HG03457 (cell line): ENCODE measurements around the gene ATAD3C.
"Not testable (repeated sequence)": the region's sequence is repeated elsewhere in the genome, so short reads cannot be mapped to it uniquely, and the experiment has no call there.

Experiments used
- ATAC-seq: cut with Tn5 transposase; IDR thresholded peaks from one replicate; pipeline ENCODE4 v1.9.1; 2021; ENCODE audit warnings: moderate number of reproducible peaks; ENCODE audit not compliant: unreplicated experiment

Gene ATAD3C

DNA sequence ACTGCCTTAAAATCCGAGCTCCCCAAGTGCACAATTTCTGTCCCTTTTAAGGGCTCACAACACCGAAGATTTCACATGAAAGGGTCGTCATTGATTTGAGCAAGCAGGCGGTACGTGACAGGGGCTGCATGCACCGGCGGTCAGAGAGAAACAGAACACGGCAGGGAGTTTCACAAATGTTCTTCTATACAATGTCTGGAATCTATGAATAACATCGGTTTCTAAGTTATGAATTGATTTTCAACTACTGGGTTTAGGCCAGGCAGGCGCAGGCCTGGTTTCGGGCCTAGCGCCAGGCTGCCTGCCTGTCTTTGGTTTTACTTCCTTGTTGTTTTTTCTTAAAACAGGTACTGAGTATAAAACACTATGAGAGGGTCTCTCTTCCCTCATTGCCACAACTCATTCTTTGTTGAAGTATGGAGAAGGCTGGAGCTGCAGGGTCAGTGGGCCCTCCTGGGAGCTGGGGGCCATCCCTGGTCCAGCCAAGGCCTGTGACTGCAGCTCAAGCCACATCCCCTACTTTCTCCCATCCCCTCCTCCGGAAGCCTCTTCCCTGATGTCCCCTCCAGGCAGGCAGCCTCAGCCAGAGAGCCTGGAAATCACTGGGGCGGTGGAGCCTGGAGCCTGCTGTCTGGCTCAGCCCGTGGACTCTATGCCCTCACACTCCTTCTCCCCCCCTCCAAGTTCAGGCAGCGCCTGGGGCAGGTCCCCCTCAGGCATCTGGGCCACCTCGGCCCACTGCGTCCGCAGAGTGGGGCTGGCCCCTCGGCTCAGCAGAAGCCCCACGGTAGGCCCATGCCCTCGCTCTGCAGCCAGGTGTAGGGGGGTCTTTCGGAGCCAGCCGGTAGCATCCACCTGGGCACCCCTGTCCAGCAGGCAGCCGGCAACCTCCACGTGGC, 30.8 kb upstream of the ATAD3C start:
- ATAC-seq: no peak

DNA sequence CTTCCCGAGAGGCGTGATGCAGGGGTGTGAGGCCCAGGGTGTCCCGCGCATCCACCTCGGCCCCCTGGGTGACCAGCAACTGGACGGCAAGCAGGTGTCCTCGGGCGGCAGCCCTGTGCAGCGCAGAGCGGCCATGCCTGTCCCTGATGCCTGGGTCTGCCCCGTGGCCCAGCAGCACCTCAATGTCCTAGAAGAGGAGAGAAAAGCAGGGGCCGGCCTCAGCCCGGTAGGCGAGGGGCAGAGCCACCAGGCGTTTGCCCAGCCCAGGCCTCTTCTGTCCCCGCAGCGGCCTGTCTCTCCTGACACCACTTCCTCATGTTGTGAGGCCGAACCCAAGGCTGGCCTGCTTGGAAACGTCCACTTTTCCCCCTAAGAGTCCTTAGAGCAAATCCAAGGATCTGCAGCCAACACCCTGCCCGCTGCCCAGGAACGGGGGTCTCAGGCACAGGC, 30.1 kb upstream of the ATAD3C start:
- no peak for ATAC-seq

DNA sequence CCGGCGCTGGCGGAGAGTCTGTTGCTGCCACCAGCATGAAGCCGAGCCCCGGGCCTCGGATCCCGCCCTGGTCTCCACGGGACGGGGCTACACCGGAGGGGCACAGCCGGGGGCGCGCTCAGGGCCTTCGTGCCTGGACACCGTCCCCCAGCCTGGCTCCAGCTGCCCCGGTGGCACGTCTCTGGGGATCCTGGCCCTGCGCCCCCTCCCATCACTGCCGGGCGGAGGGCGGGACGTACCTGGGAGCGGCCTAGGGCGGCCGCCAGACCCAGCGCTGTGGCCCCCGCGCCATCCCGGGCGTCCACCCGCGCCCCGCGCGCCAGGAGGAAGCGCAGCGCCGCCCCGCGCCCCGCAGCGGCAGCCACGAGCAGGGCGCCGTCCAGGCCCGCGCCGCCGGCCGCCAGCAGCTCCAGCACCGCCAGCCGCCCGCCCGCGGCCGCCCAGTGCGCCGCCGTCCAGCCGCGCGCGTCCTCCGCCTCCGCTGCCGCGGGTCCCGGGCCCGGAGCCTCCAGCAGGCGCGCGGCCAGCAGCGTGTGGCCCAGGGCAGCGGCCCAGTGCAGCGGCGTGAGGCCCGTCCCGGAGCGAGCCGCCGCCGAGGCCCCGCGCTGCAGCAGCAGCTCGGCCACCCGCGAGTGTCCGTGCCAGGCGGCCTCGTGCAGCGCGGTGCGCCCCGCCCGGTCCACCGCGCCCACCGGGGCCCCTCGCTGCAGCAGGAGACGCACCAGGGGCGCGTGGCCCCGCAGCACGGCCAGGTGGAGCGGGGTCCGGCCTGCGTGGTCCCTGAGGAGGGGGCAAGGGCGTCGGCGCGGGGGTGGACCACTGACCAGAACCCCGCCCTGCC, 29.5 kb upstream of the ATAD3C start:
- ATAC-seq: no peak

DNA sequence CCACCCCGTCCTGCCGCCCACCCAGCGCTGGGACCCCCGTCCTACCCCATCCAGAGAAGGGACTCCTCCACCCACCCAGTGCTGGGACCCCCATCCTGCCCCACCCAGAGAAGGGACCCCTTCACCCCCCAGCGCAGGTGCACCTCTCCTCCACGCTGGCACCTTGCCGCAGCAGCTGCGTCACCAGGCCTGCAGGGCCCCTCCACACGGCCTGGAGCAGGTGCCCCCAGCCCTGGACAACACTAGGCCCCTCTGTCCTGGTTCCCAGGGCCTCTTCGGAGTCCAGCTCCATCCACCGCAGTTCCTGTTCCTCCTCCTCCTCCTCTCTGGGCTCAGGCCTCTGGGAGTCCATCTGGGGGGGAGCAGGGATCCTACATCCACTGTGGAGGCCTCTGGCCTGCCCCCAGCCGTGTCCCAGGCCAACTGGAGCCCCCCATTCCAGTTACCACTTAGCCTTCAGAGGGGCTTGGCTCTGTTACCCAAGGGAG, 28.8 kb upstream of the ATAD3C start:
- ATAC-seq: no peak

DNA sequence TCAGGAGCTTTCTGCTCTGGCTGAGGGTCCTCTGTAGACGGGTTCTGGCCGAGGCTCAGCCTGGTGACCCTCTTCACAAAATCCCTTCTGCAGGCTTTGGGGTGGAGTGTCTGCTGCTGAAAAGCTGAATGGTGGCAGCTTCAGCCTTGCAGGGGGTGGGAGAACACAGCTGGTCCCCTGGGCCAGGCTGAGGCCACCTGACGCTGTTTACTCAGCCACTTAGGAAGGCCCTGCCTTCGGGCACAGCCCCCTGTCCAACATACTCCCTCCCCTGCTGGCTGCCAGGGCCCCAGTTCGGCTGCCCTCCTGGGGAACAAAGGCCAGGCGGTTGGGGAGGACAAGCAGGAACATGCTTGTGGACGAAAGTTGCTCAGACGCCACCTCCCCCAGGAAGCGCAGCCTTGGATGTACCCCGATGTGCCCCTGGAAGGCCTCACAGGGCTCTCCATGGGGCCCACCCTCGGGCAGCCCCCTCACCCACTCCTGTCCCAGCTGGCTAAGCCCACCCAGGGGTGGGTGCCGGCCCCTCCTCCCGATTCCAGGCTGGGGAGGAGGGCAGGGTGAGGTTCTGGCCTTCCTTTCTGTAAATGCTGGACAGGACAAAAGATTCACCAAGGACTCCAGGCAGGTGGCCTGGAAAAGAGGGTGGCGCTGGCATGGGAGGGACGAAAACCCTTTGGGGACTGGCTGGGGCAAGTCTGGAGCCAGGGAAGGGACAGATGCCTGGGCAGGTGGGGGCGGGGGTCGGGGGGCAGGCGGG, 28.2 kb upstream of the ATAD3C start, which contains the start of gene ANKRD65:
Gene ANKRD65, minus strand, starts transcription at position 130 of the 760 bp plus-strand sequence. CDS start 271 bp downstream, outside the sequence.
- no peak for ATAC-seq

DNA sequence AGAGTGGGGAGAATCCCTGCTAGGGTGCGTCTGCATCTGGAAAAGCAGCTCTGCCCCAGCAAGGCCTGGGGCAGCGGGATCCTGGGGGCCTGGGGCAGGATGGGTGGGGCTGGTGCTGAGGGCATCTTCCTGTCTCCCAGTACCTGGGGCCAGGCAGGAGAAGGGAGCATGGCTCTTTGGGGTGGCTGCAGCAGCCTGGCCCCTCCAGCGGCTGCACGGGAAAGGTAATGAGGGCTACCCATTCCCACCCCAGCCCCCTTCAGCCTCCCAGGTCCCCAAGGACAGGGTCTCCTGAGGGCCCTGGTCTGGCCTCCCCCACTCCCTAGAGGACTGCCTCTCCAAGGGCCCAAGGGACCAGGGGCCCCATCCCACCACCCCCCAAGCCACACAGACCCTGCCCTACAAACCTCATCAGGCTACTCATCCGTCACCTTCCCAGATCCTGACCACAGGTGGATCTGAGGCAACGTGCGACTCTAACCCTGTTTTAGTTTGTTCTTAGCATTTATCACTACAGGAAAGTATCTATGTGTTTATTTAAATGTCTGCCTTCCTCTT, 27.5 kb upstream of the ATAD3C start:
- ATAC-seq: no peak

DNA sequence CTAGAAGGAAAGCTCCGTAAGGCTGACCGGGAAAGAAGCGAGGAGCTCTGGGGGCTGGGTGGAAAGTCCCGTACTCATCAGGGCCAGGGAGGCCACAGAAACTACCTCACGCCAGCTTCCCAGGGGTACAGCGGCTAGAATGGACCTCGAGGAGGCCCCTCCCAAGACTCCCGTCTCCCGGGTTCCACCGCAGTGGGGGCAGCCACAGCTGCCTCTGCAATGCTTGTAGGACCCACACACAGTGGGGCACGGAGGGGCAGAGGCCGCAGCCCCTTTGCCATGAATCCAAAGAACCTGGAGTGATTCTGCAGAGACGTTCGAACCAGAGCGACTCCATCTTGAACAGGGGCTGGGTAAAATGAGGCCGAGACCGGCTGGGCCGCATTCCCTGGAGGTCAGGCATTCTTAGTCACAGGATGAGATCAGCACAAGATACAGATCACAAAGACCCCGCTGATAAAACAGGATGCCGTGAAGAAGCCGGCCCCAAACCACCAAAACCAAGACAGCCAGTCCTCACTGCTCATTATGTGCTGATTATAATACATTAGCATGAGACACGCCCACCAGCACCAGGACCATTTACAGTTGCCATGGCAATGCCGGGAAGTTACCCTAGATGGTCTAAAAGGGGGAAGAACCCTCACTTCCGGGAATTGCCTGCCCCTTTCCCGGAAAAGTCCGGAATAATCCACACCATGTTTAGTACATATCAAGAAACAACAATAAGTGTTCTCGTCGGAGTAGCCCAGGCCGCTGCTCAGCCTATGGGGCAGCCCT, 26.8 kb upstream of the ATAD3C start:
- no peak for ATAC-seq

DNA sequence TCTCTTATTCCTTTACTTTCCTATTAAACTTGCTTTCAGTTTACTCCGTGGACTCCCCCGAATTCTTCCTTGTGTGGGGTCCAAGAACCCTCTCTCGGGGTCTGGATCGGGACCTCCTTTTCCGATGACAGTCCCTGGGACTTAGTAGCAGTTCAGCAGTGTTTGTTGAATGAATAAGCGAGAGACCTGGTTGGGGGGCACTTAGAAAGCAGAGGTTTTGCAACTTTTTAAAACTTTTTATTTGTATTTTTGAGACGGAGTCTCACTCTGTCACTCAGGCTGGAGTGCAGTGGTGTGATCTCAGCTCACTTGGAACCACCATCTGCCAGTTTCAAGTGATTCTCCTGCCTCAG, 26.3 kb upstream of the ATAD3C start:
- no peak for ATAC-seq

DNA sequence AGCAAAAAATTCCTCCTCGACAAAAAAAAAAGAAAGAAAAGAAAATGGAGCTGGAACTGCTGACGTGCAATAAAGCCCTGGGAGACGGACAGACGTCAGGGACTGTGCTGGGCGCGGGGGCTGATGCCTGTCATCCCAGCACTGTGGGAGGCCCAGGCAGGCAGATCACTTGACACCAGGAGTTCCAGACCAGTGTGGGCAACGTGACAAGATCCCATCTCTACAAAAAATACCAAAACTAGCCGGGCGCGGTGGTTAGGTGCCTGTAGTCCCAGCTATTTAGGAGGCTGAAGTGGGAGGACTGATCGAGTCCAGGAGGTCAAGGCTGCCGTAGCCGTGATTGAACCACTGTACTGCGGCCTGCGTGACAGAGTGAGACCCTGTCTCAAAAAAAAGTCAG, 24.8 kb upstream of the ATAD3C start:
- ATAC-seq: no peak

DNA sequence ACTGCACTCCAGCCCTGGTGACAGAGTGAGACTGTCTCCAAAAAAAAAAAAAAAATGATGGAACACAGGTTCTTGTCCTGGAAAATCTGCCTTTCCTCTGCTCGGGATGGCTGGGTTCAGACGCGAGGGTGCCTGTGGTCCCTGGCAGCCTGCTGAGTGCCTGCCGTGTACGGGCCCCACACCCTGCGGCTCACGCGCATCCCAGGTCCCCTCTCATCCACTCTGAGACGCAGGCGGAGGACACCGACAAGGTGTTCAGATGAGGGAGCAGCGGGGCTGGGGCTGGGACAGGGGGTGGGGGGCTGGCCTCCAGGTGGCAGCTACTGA, 24.1 kb upstream of the ATAD3C start:
- no peak for ATAC-seq

DNA sequence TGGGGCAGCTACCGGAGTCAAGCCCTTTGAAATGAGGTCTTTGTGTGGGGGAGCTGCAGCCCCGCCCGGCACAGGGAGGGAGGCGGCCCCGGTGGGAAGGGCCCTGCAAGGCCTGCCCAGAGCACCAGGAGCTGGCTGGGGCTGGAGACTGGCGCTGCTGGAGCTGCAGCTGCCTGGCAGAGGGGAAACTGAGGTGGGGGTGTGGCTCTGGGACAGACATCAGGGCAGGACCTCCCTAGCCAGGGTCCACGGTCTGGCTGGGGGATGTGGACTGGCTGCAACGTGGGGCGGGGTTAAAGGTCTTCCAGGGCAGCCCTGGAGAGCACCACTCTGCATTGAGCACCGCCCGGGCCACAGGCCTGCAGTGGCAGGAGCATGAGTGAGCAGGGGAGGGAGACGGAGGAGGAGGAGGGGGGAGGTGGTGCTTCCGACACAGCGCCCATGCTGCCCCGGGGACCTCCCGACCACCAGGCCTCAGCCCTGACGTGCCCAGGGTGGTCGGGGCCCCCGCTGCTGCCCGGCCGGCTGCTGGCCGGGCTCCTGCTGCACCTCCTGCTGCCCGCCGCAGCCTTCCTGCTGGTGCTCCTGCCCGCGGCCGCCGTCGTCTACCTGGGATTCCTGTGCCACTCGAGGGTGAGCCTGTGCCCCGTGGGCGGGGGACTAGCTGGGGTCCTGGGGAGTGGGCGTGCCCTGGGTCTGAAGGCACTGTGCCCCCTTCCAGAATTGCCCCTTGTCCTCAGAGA, 23.6 kb upstream of the ATAD3C start:
- no peak for ATAC-seq

DNA sequence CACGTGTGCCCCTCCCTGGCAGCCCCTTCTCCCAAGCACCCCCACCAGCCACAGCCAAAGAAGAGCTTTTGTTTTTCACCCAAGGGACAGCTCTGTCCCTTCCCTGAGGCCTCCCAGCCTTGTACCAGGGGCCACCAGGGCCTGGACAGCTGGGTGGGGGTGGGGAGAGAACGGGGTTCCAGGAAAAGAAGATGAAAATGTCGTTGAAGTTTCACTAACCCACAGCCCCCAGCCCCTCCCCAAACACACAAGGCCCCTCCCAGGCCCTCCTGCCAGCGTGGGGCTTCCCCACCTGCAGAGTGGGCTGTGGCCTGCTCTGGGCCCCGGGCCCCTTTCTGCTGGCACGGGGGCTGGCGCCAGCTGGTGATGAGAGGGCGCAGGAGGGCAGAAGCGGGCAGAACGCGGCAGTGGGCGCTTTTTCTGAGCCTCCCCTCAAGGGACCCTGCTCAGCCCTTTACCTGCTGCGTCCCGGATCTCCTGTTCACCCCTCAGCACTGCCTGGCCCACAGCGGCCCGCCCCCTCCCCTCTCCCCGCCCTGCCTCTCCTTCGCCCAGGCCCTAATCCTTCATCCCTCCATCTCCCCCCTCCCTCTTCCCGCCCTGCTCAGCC, 22.9 kb upstream of the ATAD3C start:
- ATAC-seq: no peak

DNA sequence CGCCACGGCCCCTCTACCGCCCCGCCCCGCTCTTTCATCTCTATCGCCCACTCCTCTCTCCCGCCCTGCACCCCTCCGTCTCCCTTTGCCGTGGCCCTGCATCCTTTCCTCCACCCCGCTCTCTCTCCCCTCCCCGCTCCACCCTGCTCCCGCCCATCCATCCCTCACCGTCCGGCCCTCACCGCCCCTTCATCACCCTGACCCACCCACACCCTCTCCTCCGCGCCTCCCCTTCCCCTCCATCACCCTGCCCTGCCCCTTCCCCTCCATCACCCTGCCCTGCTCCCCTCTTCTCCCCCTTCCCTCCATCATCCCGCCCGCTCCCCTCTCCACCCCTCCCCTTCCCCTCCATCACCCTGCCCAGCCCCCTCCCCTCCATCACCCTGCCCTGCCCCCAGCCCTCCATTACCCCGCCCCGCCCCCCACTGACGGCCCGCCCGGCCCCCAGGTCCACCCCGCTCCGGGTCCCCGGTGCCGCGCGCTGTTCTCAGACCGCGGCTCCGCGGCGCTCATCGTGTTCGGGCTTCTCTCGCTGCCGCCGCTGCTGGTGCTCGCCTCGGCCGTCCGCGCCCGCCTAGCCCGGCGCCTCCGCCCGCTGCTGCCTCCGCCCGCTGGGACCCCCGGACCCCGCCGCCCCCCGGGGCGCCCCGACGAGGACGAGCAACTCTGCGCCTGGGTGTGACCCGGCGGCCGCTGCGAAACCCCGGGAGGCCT, 22.2 kb upstream of the ATAD3C start:
- ATAC-seq: no peak

DNA sequence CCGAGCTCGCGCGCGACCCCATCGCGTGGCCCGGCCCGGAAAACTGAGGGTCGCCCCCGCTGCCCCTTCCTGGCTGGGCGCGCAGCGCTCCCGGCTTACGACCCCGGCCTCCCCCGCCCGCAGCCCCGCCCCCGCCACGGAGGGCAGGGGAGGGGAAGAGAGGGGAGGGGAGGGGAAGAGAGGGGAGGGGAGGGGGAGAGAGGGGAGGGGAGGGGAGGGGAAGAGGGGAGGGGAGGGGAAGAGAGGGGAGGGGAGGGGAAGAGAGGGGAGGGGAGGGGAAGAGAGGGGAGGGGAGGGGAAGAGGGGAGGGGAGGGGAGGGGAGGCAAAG, 21.7 kb upstream of the ATAD3C start:
- no peak for ATAC-seq

DNA sequence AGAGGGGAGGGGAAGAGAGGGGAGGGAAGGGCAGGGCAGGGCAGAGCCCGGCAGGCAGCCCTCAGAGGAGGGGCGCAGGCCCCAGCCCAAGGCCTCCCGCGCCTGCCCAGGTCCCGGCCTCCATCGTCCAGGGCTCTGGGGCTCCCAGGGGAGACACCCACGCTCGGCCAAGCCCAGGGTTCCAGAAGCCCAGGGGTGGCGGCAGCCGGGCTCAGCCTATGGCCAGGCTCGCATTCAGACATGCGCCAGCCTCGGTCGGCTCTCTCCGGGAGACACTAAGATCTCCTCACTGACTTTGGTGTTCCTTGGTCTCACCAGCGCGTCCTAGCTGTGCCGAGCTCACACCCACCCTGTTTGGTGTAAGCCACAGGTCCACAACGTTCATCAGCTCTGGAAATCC, 21.3 kb upstream of the ATAD3C start:
- no peak for ATAC-seq

DNA sequence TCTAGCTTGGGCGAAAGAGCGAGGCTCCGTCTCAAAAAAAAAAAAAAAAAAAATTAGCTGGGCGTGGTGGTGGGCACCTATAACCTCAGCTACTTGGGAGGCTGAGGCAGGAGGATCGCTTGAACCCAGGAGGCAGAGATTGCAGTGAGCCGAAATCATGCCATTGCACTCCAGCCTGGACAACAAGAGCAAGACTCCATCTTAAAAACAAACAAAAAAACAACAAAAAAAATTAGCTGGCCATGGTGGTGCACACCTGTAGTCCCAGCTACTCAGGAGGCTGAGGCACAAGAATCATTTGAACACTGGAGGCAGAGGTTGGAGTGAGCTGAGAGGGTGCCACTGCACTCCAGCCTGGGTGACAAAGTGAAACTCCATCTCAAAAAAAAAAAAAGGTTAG, 20.5 kb upstream of the ATAD3C start:
- ATAC-seq: not testable (repeated sequence)

DNA sequence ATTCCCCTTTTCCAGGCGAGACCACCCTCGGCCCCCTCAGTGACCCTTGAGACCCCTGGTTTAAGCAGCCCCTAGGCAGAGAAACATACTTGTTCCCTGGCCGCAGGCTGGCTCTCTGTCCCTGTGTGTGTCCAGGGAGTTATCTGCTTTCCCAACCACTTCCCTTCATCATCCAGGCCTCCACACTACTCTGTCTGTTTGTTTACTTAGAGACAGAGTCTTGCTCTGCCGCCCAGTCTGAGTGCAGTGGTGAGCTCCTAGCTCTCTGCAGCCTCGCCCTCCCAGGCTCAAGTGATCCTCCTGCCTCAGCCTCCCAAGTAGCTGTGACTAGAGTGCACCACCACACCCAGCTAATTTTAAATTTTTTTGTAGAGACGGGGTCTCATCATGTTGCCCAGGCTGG, 19.8 kb upstream of the ATAD3C start:
- ATAC-seq: no peak
